Erythroblast (primary cell): ENCODE results near the gene CLCN2.
A peak's percentile ranks its signal among the peaks of the same experiment; 100 is the strongest.

Experiments used
- GATA1 ChIP-seq: IDR thresholded peaks from 2 replicates; pipeline ENCODE4 v1.6.1; 2011; ENCODE audit warnings: low read depth, mild to moderate bottlenecking, control low read depth, low read length, moderate library complexity
- POLR2A ChIP-seq: IDR thresholded peaks from 2 replicates; pipeline ENCODE4 v1.6.1; 2011; ENCODE audit warnings: mild to moderate bottlenecking, low read length

DNA sequence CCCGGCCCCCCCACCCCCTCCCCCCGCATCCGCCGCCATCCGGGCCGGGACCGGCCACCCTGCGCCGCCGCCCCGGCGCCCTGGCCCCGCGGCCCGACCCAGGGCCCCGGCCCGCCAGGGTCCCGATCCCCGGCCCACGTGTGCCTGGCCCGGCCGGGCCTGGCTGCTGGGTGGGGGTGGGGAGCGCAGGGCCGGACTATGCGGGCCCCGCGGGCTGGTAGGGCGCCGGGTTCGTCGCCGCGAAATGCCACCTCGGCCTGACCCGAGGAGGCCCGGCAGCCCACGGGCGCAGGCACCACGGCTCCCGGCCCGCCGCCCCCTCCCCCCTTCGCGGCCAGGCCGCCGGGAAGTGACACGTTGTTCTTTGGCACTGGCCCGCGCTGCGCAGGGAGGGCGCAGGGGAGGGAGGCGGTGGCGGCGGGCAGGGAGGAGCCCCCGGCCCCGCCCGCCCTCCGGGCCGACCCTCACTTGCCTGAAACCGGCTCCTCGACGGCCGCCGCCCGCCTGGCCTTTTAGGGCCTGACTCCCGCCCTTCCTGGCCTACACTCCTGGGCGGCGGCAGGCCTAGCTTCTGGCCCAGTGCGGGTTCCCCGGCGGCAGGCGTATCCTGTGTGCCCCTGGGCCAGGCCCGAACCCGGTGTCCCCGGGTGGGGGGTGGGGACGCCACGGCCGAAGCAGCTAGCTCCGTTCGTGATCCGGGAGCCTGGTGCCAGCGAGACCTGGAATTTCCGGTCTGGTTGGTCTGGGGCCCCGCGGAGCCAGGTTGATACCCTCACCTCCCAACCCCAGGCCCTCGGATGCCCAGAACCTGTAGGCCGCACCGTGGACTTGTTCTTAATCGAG, 46.5 kb downstream of the CLCN2 start:
- peak; percentile 44 for TF ChIP-seq POLR2A
- no peak for TF ChIP-seq GATA1
